SK-N-SH treated with all-trans-retinoic acid at 6 μM for 48 hours (cell line): ENCODE measurements around the gene TNS1.
A peak's percentile ranks its signal among the peaks of the same experiment; 100 is the strongest.

Experiments
- ATAC-seq: fragments of 200-7000 bp; cut with Tn5 transposase; 3 replicates; pipeline ENCODE4 v1.9.1; 2020; ENCODE audit warnings: mild to moderate bottlenecking, moderate library complexity
- ARNTL ChIP-seq: fragments of 450-650 bp; formaldehyde crosslinking; IDR thresholded peaks from 2 replicates; pipeline ENCODE4 v1.5.0; 2020; ENCODE audit warnings: low read depth, mild to moderate bottlenecking, moderate library complexity, borderline replicate concordance
- BACH2 ChIP-seq: fragments of 250-450 bp; sonication (Bioruptor Pico); IDR thresholded peaks from 2 replicates; pipeline ENCODE4 v1.9.0; 2021; ENCODE audit warnings: mild to moderate bottlenecking, borderline replicate concordance
- CREB5 ChIP-seq: fragments of 250-450 bp; sonication (Bioruptor Pico); IDR thresholded peaks from 2 replicates; pipeline ENCODE4 v1.5.1; 2020; ENCODE audit warnings: low read depth, mild to moderate bottlenecking, moderate library complexity
- CSDC2 ChIP-seq: fragments of 250-450 bp; sonication (Bioruptor Pico); IDR thresholded peaks from 2 replicates; pipeline ENCODE4 v1.5.0; 2020; ENCODE audit warnings: mild to moderate bottlenecking, moderate library complexity
- CSRNP3 ChIP-seq: fragments of 250-450 bp; sonication (Bioruptor Pico); IDR thresholded peaks from 2 replicates; pipeline ENCODE4 v1.5.1; 2021; ENCODE audit warnings: mild to moderate bottlenecking, moderate library complexity
- ESRRG ChIP-seq: fragments of 250-450 bp; sonication (Bioruptor Pico); IDR thresholded peaks from 2 replicates; pipeline ENCODE4 v1.6.1; 2021; ENCODE audit warnings: mild to moderate bottlenecking
- GLIS3 ChIP-seq: fragments of 250-450 bp; sonication (Bioruptor Pico); IDR thresholded peaks from 2 replicates; pipeline ENCODE4 v1.5.0; 2020; ENCODE audit warnings: mild to moderate bottlenecking, moderate library complexity
- ISL1 ChIP-seq: fragments of 250-450 bp; sonication (Bioruptor Pico); IDR thresholded peaks from 2 replicates; pipeline ENCODE4 v2.1.2; 2022; ENCODE audit warnings: mild to moderate bottlenecking, moderate library complexity
- OSR1 ChIP-seq: fragments of 250-450 bp; sonication (Bioruptor Pico); IDR thresholded peaks from 2 replicates; pipeline ENCODE4 v1.8.0; 2022; ENCODE audit warnings: moderate library complexity, mild to moderate bottlenecking, inconsistent platforms
- POU6F1 ChIP-seq: fragments of 250-450 bp; sonication (Bioruptor Pico); IDR thresholded peaks from 2 replicates; pipeline ENCODE4 v1.8.0; 2021; ENCODE audit warnings: low read depth, mild to moderate bottlenecking, moderate library complexity, borderline replicate concordance
- PPARA ChIP-seq: fragments of 250-450 bp; sonication (Bioruptor Pico); IDR thresholded peaks from 2 replicates; pipeline ENCODE4 v1.5.0; 2020; ENCODE audit warnings: mild to moderate bottlenecking, borderline replicate concordance
- SNAI2 ChIP-seq: fragments of 250-450 bp; sonication (Bioruptor Pico); IDR thresholded peaks from 2 replicates; pipeline ENCODE4 v1.5.0; 2020; ENCODE audit warnings: mild to moderate bottlenecking, moderate library complexity
- TCF4 ChIP-seq: fragments of 250-450 bp; sonication (Bioruptor Pico); IDR thresholded peaks from 2 replicates; pipeline ENCODE4 v1.8.0; 2021; ENCODE audit warnings: mild to moderate bottlenecking, moderate library complexity, borderline replicate concordance
- TOX ChIP-seq: fragments of 250-450 bp; sonication (Bioruptor Pico); IDR thresholded peaks from 2 replicates; pipeline ENCODE4 v1.8.0; 2021; ENCODE audit warnings: mild to moderate bottlenecking, moderate library complexity, borderline replicate concordance
- ZC3H10 ChIP-seq: fragments of 250-450 bp; sonication (Bioruptor Pico); IDR thresholded peaks from 2 replicates; pipeline ENCODE4 v1.5.1; 2021; ENCODE audit warnings: mild to moderate bottlenecking, moderate library complexity
- ZFP3 ChIP-seq: fragments of 250-450 bp; sonication (Bioruptor Pico); IDR thresholded peaks from 2 replicates; pipeline ENCODE4 v1.5.0; 2020; ENCODE audit warnings: mild to moderate bottlenecking, moderate library complexity
- ZFP30 ChIP-seq: fragments of 450-650 bp; formaldehyde crosslinking; IDR thresholded peaks from 2 replicates; pipeline ENCODE4 v1.5.0; 2022; ENCODE audit warnings: mild to moderate bottlenecking, moderate library complexity
- ZNF565 ChIP-seq: fragments of 450-650 bp; formaldehyde crosslinking; conservative IDR thresholded peaks from 2 replicates; pipeline ENCODE4 v1.5.0; 2020; ENCODE audit warnings: low read depth, mild to moderate bottlenecking, moderate library complexity
- ZNF70 ChIP-seq: fragments of 450-650 bp; formaldehyde crosslinking; IDR thresholded peaks from 2 replicates; pipeline ENCODE4 v1.5.0; 2020; ENCODE audit warnings: mild to moderate bottlenecking, moderate library complexity
- ZNF8 ChIP-seq: fragments of 450-650 bp; formaldehyde crosslinking; IDR thresholded peaks from 2 replicates; pipeline ENCODE4 v1.5.0; 2020; ENCODE audit warnings: mild to moderate bottlenecking, moderate library complexity
- TF ChIP-seq, protein P1 (sequence below): fragments of 250-450 bp; sonication (Bioruptor Pico); IDR thresholded peaks from 2 replicates; pipeline ENCODE4 v1.5.0; 2020; ENCODE audit warnings: mild to moderate bottlenecking, moderate library complexity
- TF ChIP-seq, protein P2 (sequence below): fragments of 250-450 bp; sonication (Bioruptor Pico); IDR thresholded peaks from 2 replicates; pipeline ENCODE4 v1.8.0; 2020; ENCODE audit warnings: mild to moderate bottlenecking, moderate library complexity, borderline replicate concordance

Gene TNS1

DNA sequence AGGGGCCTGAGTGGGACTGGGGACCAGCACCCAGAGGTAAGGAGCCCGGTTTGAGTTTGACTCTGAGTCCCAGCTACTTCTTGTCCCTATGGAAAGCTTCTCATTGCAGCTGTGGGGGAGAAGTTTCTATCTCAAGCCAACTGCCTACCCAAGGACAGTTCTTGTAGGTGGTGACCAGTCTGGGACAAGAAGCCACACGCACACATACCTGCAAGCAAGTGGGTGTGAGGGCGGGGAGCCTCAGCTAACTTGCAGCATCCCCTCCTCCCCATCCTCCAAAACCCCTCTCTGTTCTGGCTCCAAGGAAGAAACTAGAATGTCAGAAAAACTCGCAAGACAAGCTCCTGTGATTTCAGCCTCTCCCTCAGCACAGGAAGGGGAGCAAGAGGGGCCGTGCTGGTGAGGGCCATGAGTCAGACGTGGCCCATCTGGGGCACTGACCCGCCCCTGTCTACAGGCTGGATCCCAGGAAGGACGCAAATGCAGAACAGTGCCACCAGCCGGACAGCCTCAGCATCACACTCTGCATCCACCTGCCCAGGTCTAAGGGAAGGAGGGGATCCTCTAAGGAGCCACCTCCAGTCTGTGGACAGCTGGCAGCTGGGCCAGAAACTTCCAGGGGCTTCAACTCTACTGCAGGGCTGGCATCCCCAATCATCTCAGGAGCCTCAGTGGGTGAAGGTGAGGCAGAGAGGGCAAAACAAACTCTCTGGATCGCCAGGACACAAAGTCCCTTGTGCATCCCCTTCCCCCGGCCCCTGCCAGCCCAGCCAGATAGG lies 103.4 kb downstream of the TNS1 start:
- ATAC-seq = peak; percentile 94
- TF ChIP-seq GLIS3 (no peak), ZNF70 (CRISPR knock-in tag) (peak; percentile 93), ZNF565 (no peak), POU6F1 (CRISPR knock-in tag) (no peak)

DNA sequence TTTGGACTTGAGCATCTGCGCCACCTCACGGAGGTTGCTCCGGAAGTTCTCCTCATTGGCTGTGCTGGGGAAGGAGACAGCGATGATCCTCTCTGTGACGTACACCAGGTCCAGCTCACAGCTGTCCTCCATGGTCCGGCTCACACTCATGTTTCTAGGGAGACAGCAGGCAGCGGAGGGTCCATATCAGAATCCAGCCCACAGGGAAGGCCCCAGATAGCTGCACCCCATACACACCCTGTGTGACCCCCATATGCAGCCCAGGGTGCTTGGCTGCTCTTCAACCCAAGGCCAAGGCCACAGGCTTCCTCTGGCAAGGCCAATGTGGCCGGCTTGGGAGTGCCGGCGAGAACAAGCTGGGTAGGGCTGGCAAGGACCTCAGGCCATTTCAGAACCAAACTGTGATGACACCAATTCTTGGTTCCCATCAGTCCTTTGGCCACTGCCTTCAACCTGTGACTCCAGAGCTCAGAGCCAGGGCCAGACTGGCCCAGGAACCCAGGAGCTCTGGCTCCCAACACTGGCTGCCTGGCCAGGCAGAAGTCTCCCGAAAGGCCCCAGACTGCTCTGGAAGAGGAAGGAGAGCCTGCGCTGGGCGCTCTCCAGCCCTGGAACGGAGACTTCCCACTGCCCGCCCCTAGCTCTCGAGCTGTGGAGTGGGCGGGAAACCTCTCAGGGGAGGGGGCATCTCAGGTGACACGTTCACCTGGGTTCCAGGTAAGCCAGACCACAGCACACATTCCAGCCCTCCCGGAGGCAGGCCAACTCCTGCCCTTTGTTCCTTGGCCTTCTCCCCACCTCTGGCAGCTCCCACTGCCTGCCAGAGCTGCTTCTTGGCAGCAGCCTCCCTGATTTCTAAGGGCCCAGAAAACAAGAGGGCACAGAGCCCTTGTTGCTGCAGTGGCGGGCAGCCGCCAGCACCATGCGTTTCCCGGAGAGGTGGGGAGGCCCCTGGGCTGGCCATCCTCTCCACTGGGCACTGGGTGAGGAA lies 104.7 kb downstream of the TNS1 start:
- TF ChIP-seq OSR1 (CRISPR knock-in tag) (no peak), TOX (no peak), BACH2 (CRISPR knock-in tag) (no peak), ZFP30 (no peak), ESRRG (CRISPR knock-in tag) (no peak), ZNF70 (CRISPR knock-in tag) (no peak), ZNF8 (CRISPR knock-in tag) (no peak), ISL1 (CRISPR knock-in tag) (no peak)
- TF ChIP-seq, protein P1, sequence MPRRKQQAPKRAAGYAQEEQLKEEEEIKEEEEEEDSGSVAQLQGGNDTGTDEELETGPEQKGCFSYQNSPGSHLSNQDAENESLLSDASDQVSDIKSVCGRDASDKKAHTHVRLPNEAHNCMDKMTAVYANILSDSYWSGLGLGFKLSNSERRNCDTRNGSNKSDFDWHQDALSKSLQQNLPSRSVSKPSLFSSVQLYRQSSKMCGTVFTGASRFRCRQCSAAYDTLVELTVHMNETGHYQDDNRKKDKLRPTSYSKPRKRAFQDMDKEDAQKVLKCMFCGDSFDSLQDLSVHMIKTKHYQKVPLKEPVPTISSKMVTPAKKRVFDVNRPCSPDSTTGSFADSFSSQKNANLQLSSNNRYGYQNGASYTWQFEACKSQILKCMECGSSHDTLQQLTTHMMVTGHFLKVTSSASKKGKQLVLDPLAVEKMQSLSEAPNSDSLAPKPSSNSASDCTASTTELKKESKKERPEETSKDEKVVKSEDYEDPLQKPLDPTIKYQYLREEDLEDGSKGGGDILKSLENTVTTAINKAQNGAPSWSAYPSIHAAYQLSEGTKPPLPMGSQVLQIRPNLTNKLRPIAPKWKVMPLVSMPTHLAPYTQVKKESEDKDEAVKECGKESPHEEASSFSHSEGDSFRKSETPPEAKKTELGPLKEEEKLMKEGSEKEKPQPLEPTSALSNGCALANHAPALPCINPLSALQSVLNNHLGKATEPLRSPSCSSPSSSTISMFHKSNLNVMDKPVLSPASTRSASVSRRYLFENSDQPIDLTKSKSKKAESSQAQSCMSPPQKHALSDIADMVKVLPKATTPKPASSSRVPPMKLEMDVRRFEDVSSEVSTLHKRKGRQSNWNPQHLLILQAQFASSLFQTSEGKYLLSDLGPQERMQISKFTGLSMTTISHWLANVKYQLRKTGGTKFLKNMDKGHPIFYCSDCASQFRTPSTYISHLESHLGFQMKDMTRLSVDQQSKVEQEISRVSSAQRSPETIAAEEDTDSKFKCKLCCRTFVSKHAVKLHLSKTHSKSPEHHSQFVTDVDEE (CRISPR knock-in tag) = no peak
- ATAC-seq = no peak

DNA sequence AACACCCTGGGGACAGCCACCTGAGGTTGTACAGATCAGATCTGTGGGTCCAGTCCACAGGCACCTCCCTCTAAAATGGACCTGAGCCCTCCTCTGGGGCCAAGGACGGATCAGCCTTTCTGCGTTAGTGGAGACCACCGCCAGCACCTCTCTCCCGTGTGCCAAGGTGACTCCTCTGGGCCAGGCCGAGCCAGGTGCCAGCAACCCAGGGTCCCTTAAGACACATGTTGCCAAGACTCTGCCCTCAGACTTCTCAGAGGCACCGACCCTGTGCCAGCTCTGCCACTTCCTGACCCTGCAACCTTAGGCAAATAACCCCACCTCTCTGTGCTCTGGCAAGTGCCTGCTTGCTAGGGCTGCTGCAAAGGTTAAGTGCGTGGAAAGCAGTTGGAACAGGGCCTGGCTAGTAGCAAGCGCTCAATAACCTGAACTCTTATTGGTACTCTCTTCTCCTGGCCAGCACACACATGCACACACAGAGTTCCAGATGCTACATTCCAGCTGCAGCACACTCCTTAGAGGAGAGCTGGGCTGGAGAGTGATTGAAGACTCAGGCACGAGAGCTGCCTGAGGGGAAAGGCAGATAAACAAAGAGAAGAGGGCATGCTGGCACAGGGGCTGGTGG lies 105.6 kb downstream of the TNS1 start:
- no peak for ATAC-seq
- TF ChIP-seq ARNTL (CRISPR knock-in tag) (no peak), TCF4 (CRISPR knock-in tag) (no peak), POU6F1 (CRISPR knock-in tag) (no peak), ZFP3 (CRISPR knock-in tag) (no peak), GLIS3 (no peak)

GRCh38 chr2:217895070-217895635 lies 107.6 kb downstream of the TNS1 start:
- ATAC-seq = no peak
- no peak for TF ChIP-seq CSDC2 (CRISPR knock-in tag)
- no peak for TF ChIP-seq CSRNP3 (CRISPR knock-in tag)
- TF ChIP-seq ISL1 (CRISPR knock-in tag) = no peak
- no peak for TF ChIP-seq OSR1 (CRISPR knock-in tag)
- no peak for TF ChIP-seq ZFP3 (CRISPR knock-in tag)
- no peak for TF ChIP-seq ZNF565
- TF ChIP-seq SNAI2 (CRISPR knock-in tag) = no peak
- no peak for TF ChIP-seq TOX
- no peak for TF ChIP-seq PPARA (CRISPR knock-in tag)
- TF ChIP-seq ZNF8 (CRISPR knock-in tag) = no peak
- TF ChIP-seq TCF4 (CRISPR knock-in tag) = no peak
- no peak for TF ChIP-seq ZC3H10 (CRISPR knock-in tag)
- TF ChIP-seq CREB5 (CRISPR knock-in tag) = no peak
- TF ChIP-seq, protein P2, sequence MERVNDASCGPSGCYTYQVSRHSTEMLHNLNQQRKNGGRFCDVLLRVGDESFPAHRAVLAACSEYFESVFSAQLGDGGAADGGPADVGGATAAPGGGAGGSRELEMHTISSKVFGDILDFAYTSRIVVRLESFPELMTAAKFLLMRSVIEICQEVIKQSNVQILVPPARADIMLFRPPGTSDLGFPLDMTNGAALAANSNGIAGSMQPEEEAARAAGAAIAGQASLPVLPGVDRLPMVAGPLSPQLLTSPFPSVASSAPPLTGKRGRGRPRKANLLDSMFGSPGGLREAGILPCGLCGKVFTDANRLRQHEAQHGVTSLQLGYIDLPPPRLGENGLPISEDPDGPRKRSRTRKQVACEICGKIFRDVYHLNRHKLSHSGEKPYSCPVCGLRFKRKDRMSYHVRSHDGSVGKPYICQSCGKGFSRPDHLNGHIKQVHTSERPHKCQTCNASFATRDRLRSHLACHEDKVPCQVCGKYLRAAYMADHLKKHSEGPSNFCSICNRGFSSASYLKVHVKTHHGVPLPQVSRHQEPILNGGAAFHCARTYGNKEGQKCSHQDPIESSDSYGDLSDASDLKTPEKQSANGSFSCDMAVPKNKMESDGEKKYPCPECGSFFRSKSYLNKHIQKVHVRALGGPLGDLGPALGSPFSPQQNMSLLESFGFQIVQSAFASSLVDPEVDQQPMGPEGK = no peak
- TF ChIP-seq GLIS3 = no peak
- no peak for TF ChIP-seq ESRRG (CRISPR knock-in tag)
